Effector memory CD8-positive, alpha-beta T cell (primary cell): Measurements from ENCODE around the gene ADAM22.

Experiments used
- ATAC-seq: fragments of 150-1000 bp; cut with Tn5 transposase; replicated peaks from 2 replicates; pipeline ENCODE4 v1.10.0; 2021; ENCODE audit warnings: mild to moderate bottlenecking, moderate library complexity
- DNase-seq, 3 experiments: peaks; one replicate each; pipeline ENCODE4 v3.0.0; 2021
- H3K27ac Mint-ChIP-seq, 2 donors: one replicate each; pipeline ENCODE4 v1.8.0; 2022; ENCODE audit warnings: mild to moderate bottlenecking in 2 of 2, mixed read lengths in 2 of 2, moderate library complexity in 2 of 2
- H3K27me3 Mint-ChIP-seq, 2 donors: one replicate each; pipeline ENCODE4 v1.8.0; 2022; ENCODE audit warnings: mixed read lengths in 2 of 2
- H3K36me3 Mint-ChIP-seq: one replicate; pipeline ENCODE4 v1.8.0; 2022; ENCODE audit warnings: mild to moderate bottlenecking, moderate library complexity, mixed read lengths; ENCODE audit not compliant: insufficient read depth
- H3K4me1 Mint-ChIP-seq, 2 donors: one replicate each; pipeline ENCODE4 v1.8.0; 2022; ENCODE audit warnings: low read depth in 2 of 2, mixed read lengths in 2 of 2
- H3K4me3 Mint-ChIP-seq, 2 donors: one replicate each; pipeline ENCODE4 v1.8.0; 2022; ENCODE audit warnings: mild to moderate bottlenecking in 2 of 2, mixed read lengths in 2 of 2, moderate library complexity in 2 of 2
- H3K9me3 Mint-ChIP-seq, 2 donors: one replicate each; pipeline ENCODE4 v1.8.0; 2022; ENCODE audit warnings: mixed read lengths in 2 of 2

ADAM22 gene

GRCh38 chr7:88034083-88034695 is 100.1 kb downstream of the ADAM22 start:
- DNase-seq (no peak), ATAC-seq (no peak)
- Mint-ChIP-seq H3K27me3 (no peaks in the 10 kb centered on the region), H3K27ac (no peak overlapping the region), H3K4me3 (no peak overlapping the region), H3K9me3 (peaks cover 4 to 19% of the 10 kb centered on the region in 2 donors), H3K36me3 (no peaks in the 10 kb centered on the region), H3K4me1 (peaks cover 0 to 8% of the 10 kb centered on the region in 2 donors)

- Mint-ChIP-seq H3K4me3 (no peak overlapping the region), H3K27me3 (no peaks in the 10 kb centered on the region), H3K36me3 (no peaks in the 10 kb centered on the region), H3K4me1 (peaks cover 7 to 11% of the 10 kb centered on the region in 2 donors), H3K27ac (no peak overlapping the region), H3K9me3 (peaks cover 4 to 8% of the 10 kb centered on the region in 2 donors)
- no peak for DNase-seq
- ATAC-seq: no peak
Measured at GRCh38 chr7:88037050-88037449, 103.0 kb downstream of the ADAM22 start.

GRCh38 chr7:88040694-88041093 is 106.6 kb downstream of the ADAM22 start:
- no peaks in the 10 kb centered on the region for H3K9me3 Mint-ChIP-seq
- H3K27ac Mint-ChIP-seq: no peak overlapping the region
- H3K27me3 Mint-ChIP-seq: no peaks in the 10 kb centered on the region
- DNase-seq: no peak
- H3K4me1 Mint-ChIP-seq: peaks cover 9 to 20% of the 10 kb centered on the region in 2 donors
- ATAC-seq: no peak
- H3K4me3 Mint-ChIP-seq: no peak overlapping the region
- H3K36me3 Mint-ChIP-seq: no peaks in the 10 kb centered on the region

- peak overlapping the region in 1 of 2 donors; percentile 69 for H3K4me3 Mint-ChIP-seq
- no peak for ATAC-seq
- H3K4me1 Mint-ChIP-seq: peaks cover 13 to 25% of the 10 kb centered on the region in 2 donors
- no peaks in the 10 kb centered on the region for H3K27me3 Mint-ChIP-seq
- H3K9me3 Mint-ChIP-seq: no peaks in the 10 kb centered on the region
- no peak for DNase-seq
- H3K27ac Mint-ChIP-seq: peak overlapping the region; percentile 36 to 59
- no peaks in the 10 kb centered on the region for H3K36me3 Mint-ChIP-seq
Measured at GRCh38 chr7:88041583-88041982, 107.5 kb downstream of the ADAM22 start.

GRCh38 chr7:88042157-88042556 is 108.1 kb downstream of the ADAM22 start:
- Mint-ChIP-seq H3K9me3 (no peaks in the 10 kb centered on the region), H3K27me3 (no peaks in the 10 kb centered on the region), H3K36me3 (no peaks in the 10 kb centered on the region), H3K4me3 (peak overlapping the region; percentile 47 to 69), H3K27ac (peak overlapping the region; percentile 36 to 59), H3K4me1 (peaks cover 13 to 25% of the 10 kb centered on the region in 2 donors)
- DNase-seq: no peak
- peak; percentile 52 for ATAC-seq

- Mint-ChIP-seq H3K4me1 (peaks cover 13 to 25% of the 10 kb centered on the region in 2 donors), H3K36me3 (no peaks in the 10 kb centered on the region), H3K27ac (peak overlapping the region in 1 of 2 donors; percentile 59), H3K4me3 (no peak overlapping the region), H3K27me3 (no peaks in the 10 kb centered on the region), H3K9me3 (no peaks in the 10 kb centered on the region)
- no peak for DNase-seq
- ATAC-seq: no peak
Measured at GRCh38 chr7:88042803-88043202, 108.8 kb downstream of the ADAM22 start.

GRCh38 chr7:88044069-88044468 is 110.0 kb downstream of the ADAM22 start:
- no peaks in the 10 kb centered on the region for H3K9me3 Mint-ChIP-seq
- peaks cover 13 to 25% of the 10 kb centered on the region in 2 donors for H3K4me1 Mint-ChIP-seq
- H3K36me3 Mint-ChIP-seq: no peaks in the 10 kb centered on the region
- H3K4me3 Mint-ChIP-seq: no peak overlapping the region
- no peak for ATAC-seq
- no peak overlapping the region for H3K27ac Mint-ChIP-seq
- DNase-seq: no peak
- H3K27me3 Mint-ChIP-seq: no peaks in the 10 kb centered on the region

- no peaks in the 10 kb centered on the region for H3K36me3 Mint-ChIP-seq
- DNase-seq (no peak), ATAC-seq (no peak)
- H3K4me1 Mint-ChIP-seq: peaks cover 11 to 18% of the 10 kb centered on the region in 2 donors
- no peaks in the 10 kb centered on the region for H3K27me3 Mint-ChIP-seq
- no peak overlapping the region for H3K4me3 Mint-ChIP-seq
- no peaks in the 10 kb centered on the region for H3K9me3 Mint-ChIP-seq
- H3K27ac Mint-ChIP-seq: no peak overlapping the region
Measured at GRCh38 chr7:88046839-88047573, 113.0 kb downstream of the ADAM22 start.

GRCh38 chr7:88057655-88058054 is 123.6 kb downstream of the ADAM22 start:
- Mint-ChIP-seq H3K4me3 (no peak overlapping the region), H3K27ac (no peak overlapping the region), H3K4me1 (no peaks in the 10 kb centered on the region), H3K9me3 (no peaks in the 10 kb centered on the region), H3K27me3 (no peaks in the 10 kb centered on the region), H3K36me3 (no peaks in the 10 kb centered on the region)
- DNase-seq: no peak
- no peak for ATAC-seq

GRCh38 chr7:88062238-88062637 is 128.2 kb downstream of the ADAM22 start:
- Mint-ChIP-seq H3K27me3 (no peaks in the 10 kb centered on the region), H3K27ac (no peak overlapping the region), H3K4me1 (no peaks in the 10 kb centered on the region), H3K36me3 (no peaks in the 10 kb centered on the region), H3K4me3 (no peak overlapping the region), H3K9me3 (no peaks in the 10 kb centered on the region)
- DNase-seq (no peak), ATAC-seq (no peak)

GRCh38 chr7:88069093-88069492 is 135.0 kb downstream of the ADAM22 start:
- DNase-seq: no peak
- H3K27ac Mint-ChIP-seq: no peak overlapping the region
- ATAC-seq: no peak
- H3K4me1 Mint-ChIP-seq: peaks cover 0 to 3% of the 10 kb centered on the region in 2 donors
- no peaks in the 10 kb centered on the region for H3K9me3 Mint-ChIP-seq
- H3K27me3 Mint-ChIP-seq: no peaks in the 10 kb centered on the region
- H3K4me3 Mint-ChIP-seq: no peak overlapping the region
- H3K36me3 Mint-ChIP-seq: no peaks in the 10 kb centered on the region

GRCh38 chr7:88071994-88072714 is 138.1 kb downstream of the ADAM22 start:
- DNase-seq: no peak
- Mint-ChIP-seq H3K27me3 (no peaks in the 10 kb centered on the region), H3K27ac (no peak overlapping the region), H3K4me3 (no peak overlapping the region), H3K36me3 (peaks cover 3% of the 10 kb centered on the region), H3K4me1 (peaks cover 0 to 3% of the 10 kb centered on the region in 2 donors), H3K9me3 (no peaks in the 10 kb centered on the region)
- ATAC-seq: no peak

- no peaks in the 10 kb centered on the region for H3K9me3 Mint-ChIP-seq
- H3K27me3 Mint-ChIP-seq: no peaks in the 10 kb centered on the region
- H3K4me1 Mint-ChIP-seq: peaks cover 0 to 3% of the 10 kb centered on the region in 2 donors
- ATAC-seq (no peak), DNase-seq (no peak)
- peaks cover 3% of the 10 kb centered on the region for H3K36me3 Mint-ChIP-seq
- no peak overlapping the region for H3K27ac Mint-ChIP-seq
- H3K4me3 Mint-ChIP-seq: no peak overlapping the region
Measured at GRCh38 chr7:88072715-88073055, 138.6 kb downstream of the ADAM22 start.

GRCh38 chr7:88073626-88074025 is 139.6 kb downstream of the ADAM22 start:
- no peaks in the 10 kb centered on the region for H3K9me3 Mint-ChIP-seq
- ATAC-seq: no peak
- no peak overlapping the region for H3K4me3 Mint-ChIP-seq
- DNase-seq: no peak
- peaks cover 0 to 3% of the 10 kb centered on the region in 2 donors for H3K4me1 Mint-ChIP-seq
- peaks cover 3% of the 10 kb centered on the region for H3K36me3 Mint-ChIP-seq
- H3K27me3 Mint-ChIP-seq: no peaks in the 10 kb centered on the region
- H3K27ac Mint-ChIP-seq: no peak overlapping the region
